ENCODE data around the gene ENDOV.

DNA sequence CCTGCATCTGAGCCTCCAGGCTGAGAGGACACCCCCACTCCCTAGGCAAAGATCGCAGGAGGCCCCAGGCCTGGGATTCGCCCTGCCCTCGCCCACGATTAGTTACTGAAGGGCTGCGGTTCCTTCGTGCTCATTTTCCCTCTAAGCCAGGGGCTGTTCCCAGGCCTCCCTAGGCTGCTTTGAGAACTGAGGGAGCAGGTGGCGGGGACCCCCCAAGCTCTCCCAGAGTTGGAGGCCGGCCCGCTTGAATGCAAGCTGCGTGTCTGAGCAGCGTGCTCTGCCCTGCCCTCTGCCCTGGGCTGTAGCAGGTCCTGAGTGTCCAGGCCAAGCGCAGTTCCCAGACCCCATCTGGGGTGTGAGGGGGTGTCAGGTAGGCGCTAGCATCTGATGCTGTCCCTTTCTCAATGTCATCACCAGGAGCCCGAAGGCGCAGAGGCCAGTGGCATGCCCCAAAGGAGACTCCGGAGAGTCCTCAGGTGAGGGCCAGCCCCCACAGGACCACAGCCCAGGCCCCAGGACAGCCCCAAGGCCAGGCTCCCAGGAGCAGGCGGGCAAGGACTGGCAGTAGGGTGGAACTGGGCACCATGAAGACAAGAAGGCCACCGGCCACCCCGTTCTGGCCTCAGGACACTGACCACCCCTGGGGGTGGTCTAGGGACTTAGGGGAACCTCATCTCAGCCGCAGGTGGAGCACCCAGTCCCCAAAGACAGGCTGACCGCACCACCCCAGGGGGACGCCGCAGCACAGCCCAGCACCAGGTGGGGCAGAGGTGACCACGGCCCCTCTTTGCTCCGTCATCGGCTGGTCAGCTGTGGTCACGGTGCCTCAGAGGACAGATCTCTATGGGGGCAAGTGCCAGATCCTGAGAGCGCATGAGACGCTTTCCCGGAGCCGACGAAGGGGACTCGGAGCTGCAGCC is 14.6 kb downstream of the ENDOV start:
- TF ChIP-seq, protein P1, sequence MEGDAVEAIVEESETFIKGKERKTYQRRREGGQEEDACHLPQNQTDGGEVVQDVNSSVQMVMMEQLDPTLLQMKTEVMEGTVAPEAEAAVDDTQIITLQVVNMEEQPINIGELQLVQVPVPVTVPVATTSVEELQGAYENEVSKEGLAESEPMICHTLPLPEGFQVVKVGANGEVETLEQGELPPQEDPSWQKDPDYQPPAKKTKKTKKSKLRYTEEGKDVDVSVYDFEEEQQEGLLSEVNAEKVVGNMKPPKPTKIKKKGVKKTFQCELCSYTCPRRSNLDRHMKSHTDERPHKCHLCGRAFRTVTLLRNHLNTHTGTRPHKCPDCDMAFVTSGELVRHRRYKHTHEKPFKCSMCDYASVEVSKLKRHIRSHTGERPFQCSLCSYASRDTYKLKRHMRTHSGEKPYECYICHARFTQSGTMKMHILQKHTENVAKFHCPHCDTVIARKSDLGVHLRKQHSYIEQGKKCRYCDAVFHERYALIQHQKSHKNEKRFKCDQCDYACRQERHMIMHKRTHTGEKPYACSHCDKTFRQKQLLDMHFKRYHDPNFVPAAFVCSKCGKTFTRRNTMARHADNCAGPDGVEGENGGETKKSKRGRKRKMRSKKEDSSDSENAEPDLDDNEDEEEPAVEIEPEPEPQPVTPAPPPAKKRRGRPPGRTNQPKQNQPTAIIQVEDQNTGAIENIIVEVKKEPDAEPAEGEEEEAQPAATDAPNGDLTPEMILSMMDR (IDR thresholded peaks at IDR 0.05; ENCODE audit: extremely low read depth in 1 of 2, insufficient read depth in 1 of 2, low read depth in 1 of 2, low read length in 2 of 2), result no peak
- TF ChIP-seq POLR2A (IDR thresholded peaks at IDR 0.05; ENCODE audit: low read depth, low read length) (no peak), EZH2 (IDR thresholded peaks at IDR 0.05; ENCODE audit: borderline replicate concordance, low read depth, low read length, severe bottlenecking) (no peak), MYC (IDR thresholded peaks at IDR 0.05; ENCODE audit: low read depth, low read length) (no peak)

Data from endothelial cell of umbilical vein (primary cell).